Epithelial cell of esophagus (primary cell): Measurements from ENCODE around the gene MIF.
"Not testable (repeated sequence)": the region's sequence is repeated elsewhere in the genome, so short reads cannot be mapped to it uniquely, and the experiment has no call there.

Experiments used
- DNase-seq: peaks from one replicate; pipeline ENCODE4 v3.0.0; 2010; ENCODE audit warnings: low read depth
- H3K4me3 ChIP-seq: 2 replicates; pipeline ENCODE4 v1.5.1; 2011; ENCODE audit warnings: mild to moderate bottlenecking, low read length, control low read depth
- CTCF ChIP-seq: IDR thresholded peaks from 2 replicates; pipeline ENCODE4 v1.5.1; 2011; ENCODE audit warnings: low read depth, mild to moderate bottlenecking, low read length, control low read depth, inconsistent platforms; ENCODE audit not compliant: insufficient read depth; ENCODE audit errors: missing control alignments

The MIF gene

DNA sequence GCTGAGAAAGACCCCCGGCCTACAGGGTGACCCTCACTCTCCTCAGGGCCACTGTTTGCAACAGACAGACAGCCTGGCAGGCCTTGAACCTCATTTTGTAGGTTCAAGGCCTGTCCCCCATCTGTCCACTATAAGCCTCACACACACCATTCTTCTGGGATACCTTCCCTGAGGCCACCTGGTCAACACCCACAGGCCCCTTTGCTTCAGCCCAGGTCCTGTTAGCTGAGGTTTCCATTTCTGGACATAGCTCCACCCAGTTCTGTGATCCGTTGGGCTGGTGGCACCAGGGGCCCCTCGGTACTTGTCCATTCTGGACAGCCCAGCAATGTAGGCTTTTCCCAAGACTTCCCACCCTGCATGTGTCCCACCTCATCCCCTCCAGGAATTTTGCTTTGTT, 3.1 kb downstream of the MIF start:
- no peak for TF ChIP-seq CTCF
- no peak for DNase-seq
- no peak overlapping the region for H3K4me3 ChIP-seq

DNA sequence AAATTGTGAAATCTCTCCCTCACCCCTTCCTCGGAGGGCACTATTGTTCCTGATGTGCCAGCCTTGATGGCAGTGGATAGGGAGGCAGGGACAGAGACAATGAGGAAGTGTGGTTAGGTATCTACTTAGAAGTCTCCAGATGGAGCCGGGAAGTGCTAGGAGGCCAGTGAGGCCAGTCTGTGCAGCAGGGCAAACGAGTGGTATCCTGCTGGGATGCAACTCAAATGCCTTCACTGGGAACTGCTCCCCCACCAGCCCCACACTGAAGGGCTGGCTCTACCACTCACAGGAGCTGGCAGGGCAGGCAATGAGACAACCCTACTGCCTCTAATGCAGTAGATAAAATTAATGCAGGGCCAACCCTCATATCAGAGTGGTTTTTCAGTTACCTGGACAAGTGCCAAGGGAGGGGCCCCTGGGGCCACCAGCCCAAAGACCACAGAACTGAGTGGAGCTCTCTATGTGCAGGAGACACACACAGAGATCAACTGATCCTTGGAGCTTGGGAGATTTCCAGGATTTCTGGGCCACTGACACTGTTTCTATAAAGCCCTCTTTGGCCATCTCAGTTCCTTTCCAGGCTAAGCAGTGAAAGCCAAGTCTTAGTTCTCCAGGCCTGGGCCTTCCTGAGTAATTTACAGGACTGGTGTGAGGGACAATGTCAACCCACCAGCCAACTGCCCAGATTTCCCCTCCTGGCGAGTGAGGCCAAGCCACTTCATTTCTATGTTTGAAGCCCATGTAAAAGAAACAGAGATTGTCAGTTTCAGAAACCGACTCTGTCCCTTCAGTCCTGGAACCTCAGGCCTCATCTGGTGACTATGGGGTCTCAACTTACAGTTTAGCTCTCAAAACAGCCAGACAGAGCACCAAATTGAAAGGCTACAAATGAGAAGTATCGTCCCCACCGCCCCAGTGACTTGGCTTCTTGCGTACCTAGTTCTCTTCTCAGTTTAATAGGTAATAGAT, 4.1 kb downstream of the MIF start:
- TF ChIP-seq CTCF: no peak
- no peak for DNase-seq
- H3K4me3 ChIP-seq: no peak overlapping the region

DNA sequence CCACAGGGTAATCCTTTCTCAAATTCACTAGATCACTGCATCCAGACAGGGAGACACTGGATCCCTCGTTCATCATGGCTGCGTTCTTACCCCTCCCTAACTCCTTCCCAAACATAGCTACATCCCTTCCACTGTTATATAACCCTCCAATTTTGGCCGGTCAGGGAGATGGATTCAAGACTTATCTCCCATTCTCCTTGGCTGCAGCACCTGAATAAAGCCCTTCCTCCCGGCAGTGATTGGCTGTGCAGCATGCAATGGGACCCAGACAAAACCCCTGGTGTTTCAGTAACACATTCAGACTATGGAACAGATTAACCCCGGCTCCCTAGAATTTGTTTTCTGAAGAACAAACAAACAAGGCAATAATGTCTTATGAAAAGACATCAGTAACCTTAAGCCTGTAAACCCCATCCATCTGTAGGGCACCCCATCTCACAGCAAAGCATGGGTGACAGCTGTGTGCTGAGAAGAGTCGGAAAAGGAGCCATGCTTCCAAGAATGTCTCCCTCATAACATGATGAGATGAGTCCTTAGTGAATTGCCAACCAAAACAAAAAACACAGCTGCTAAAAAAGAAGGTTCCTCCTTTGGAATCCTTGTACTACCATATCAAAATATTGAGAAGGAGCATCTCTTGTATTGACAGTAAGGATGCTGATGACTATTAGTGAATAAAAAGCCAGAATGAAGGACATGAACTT, 5.0 kb downstream of the MIF start:
- no peak for DNase-seq
- TF ChIP-seq CTCF: no peak
- no peak overlapping the region for H3K4me3 ChIP-seq

- not testable (repeated sequence) for H3K4me3 ChIP-seq, DNase-seq
These were observed 6.0 kb downstream of the MIF start for GRCh38 chr22:23900227-23900626.

DNA sequence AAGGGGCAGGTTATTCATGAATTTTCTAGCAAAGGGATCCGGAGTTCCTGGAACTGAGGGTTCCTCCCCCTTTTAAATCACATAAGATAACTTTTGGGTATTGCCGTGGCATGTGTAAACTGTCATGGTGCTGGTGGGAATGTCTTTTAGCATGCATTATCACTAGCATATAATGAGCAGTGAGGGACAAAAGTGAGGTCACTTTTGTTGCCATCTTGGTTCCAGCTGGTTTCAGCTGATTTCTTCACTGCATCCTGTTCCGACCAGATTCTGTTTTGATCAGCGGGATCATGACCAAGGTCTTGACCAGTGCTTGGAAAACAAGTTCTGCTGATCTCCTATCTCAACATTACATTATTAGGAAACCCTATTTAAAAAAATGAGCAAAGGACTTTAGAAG, 7.4 kb downstream of the MIF start:
- DNase-seq: no peak
- no peak overlapping the region for H3K4me3 ChIP-seq
- no peak for TF ChIP-seq CTCF

DNA sequence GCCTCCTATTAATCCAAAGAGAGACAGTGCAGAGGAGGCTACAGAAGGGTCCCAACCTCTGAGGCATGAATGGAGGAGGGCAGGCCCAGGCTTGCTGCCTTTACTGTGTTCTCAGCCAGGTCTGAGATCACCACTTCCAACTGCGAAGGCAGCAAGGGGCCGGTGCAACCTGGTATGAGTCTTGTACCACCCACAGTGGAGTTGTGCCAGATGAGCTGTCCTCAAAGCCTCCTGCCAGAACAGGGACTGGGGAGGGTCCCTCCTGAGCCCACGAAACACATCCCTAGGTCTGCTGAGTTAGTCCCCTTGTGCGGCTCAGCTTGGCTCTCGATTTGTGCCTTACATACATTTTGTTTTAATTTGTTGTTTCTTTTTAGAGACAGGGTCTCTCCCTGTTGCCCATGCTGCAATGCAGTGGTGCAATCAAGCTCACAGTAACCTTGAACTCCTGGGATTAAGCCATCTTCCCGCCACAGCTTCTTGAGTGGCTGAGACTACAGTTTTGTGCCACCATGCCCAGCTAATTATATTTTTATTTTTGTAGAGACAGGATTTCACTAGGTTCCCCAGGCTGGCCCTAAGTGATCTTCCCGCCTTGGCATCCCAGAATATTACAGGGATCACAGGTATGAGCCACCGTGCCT, 9.3 kb downstream of the MIF start:
- no peak overlapping the region for H3K4me3 ChIP-seq
- no peak for TF ChIP-seq CTCF
- peak; percentile 95 for DNase-seq

DNA sequence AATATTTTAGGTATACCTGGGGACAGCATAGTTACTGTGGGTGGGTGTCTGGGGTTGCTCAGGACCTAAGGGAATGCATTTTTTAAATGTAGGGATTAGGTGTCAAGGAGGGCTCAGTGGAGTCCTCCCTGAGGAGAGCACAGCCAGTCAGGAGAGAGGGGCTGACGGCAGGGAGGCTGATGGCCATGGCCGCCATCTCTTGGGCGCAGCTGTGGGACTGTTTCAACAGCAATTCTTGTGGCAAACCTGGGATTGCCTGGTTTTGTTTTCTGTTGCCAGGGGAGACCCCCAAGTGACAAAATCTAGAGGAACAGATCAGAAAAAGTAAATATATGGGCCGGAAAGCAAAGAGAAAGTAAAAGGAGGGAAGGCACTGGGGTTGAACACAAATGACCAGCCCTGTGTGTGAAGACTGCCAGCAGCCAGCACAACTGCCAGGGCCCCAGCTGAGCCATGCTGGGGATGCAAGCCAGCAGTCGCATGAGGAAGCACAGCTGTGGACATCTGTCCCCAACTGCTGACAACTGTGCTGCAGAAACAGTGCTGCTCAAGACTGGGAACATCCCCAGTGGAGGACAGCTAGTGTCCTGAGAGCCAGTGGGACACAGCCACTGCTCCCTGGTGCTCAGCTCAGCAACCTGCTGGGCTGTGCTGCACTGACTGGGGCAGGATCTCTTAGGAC, 10.5 kb downstream of the MIF start:
- DNase-seq: no peak
- H3K4me3 ChIP-seq: no peak overlapping the region
- TF ChIP-seq CTCF: no peak
